Measurements from ENCODE around the gene HS3ST4.

DNA sequence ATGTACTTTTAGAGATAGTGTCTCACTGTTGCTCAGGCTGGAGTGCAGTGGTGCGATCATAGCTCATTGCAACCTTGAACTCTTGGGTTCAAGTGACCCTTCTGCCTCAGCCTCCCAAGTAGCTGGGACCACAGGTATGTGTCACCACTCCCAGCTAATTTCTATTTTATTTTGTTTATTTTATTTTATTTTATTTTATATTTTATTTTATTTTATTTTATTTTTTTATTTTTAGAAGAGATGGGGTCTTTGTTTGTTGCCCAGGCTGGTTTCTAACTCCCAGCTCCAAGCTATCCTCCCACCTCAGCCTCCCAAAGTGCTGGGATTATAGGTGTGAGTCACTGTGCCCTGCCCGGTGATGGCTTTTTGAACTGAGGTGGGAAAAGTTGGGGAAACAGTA, 35.1 kb upstream of the HS3ST4 start:
- TF ChIP-seq, protein P1, sequence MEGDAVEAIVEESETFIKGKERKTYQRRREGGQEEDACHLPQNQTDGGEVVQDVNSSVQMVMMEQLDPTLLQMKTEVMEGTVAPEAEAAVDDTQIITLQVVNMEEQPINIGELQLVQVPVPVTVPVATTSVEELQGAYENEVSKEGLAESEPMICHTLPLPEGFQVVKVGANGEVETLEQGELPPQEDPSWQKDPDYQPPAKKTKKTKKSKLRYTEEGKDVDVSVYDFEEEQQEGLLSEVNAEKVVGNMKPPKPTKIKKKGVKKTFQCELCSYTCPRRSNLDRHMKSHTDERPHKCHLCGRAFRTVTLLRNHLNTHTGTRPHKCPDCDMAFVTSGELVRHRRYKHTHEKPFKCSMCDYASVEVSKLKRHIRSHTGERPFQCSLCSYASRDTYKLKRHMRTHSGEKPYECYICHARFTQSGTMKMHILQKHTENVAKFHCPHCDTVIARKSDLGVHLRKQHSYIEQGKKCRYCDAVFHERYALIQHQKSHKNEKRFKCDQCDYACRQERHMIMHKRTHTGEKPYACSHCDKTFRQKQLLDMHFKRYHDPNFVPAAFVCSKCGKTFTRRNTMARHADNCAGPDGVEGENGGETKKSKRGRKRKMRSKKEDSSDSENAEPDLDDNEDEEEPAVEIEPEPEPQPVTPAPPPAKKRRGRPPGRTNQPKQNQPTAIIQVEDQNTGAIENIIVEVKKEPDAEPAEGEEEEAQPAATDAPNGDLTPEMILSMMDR (conservative IDR thresholded peaks at IDR 0.05 in 1 of 2, IDR thresholded peaks at IDR 0.05 in 1 of 2; ENCODE audit: low read depth in 1 of 2, low read length in 2 of 2), result no peak
- no peak for TF ChIP-seq EZH2 (IDR thresholded peaks at IDR 0.05; ENCODE audit: low read length, missing control alignments)
